Upper lobe of right lung (tissue), 1 donor: Measurements from ENCODE around the gene RAB4B. TPM values are rescaled to one million over a fixed set of nuclear protein-coding genes. Genes with fewer than 3 reads are reported as not detected.

Experiments
- ATAC-seq: fragments of 200-7000 bp; cut with Tn5 transposase; one replicate; pipeline ENCODE4 v1.9.1; 2020; ENCODE audit warnings: mild to moderate bottlenecking, moderate library complexity
- DNase-seq: peaks from one replicate; pipeline ENCODE4 v3.0.0-alpha.2; 2020
- H3K27ac ChIP-seq: fragments of 200-600 bp; one replicate; pipeline ENCODE4 v1.8.0; 2022
- H3K27me3 ChIP-seq: fragments of 200-600 bp; one replicate; pipeline ENCODE4 v1.8.0; 2022; ENCODE audit warnings: mild to moderate bottlenecking
- H3K36me3 ChIP-seq: fragments of 200-600 bp; one replicate; pipeline ENCODE4 v1.8.0; 2022
- H3K4me1 ChIP-seq: fragments of 200-600 bp; one replicate; pipeline ENCODE4 v1.8.0; 2022
- H3K4me3 ChIP-seq: fragments of 200-600 bp; one replicate; pipeline ENCODE4 v1.8.0; 2022; ENCODE audit warnings: mild to moderate bottlenecking
- H3K9me3 ChIP-seq: fragments of 200-600 bp; one replicate; pipeline ENCODE4 v1.8.0; 2022
- intact Hi-C: fragments of 100-400 bp; cut with DNase I; formaldehyde crosslinking; loops from one replicate; pipeline ENCODE4 v1.11.0; 2022
- total RNA-seq: library from RNA; stranded (reverse); fragmentation: NEBNext Ultra II Directional; extraction: Animal tissue kit (Norgen Biotek cat#: 25700); gene quantifications from one replicate; pipeline ENCODE4 v1.2.1, GENCODE V29; 2021
- TF ChIP-seq, protein P1 (sequence below): fragments of 200-600 bp; IDR thresholded peaks from one replicate; pipeline ENCODE4 v1.8.0; 2022; ENCODE audit warnings: antibody characterized with exemption
- donor health status: DM: no; HTN: yes; CAD: no; lungs with severe emphysema.

The RAB4B gene
- total RNA-seq, 1 donor from 2014 or later: 45.4 TPM

GRCh38 chr19:40737102-40737644, 40.9 kb upstream of the RAB4B start:
- H3K36me3 ChIP-seq: peaks cover 84% of the 10 kb centered on the region
- no peak overlapping the region for H3K4me3 ChIP-seq
- DNase-seq (peak; percentile 64), ATAC-seq (no peak)
- H3K27me3 ChIP-seq: no peaks in the 10 kb centered on the region
- H3K27ac ChIP-seq: no peak overlapping the region
- intact Hi-C loops: no loop called here
- no peaks in the 10 kb centered on the region for H3K9me3 ChIP-seq
- peaks cover 5% of the 10 kb centered on the region for H3K4me1 ChIP-seq
- TF ChIP-seq, protein P1, sequence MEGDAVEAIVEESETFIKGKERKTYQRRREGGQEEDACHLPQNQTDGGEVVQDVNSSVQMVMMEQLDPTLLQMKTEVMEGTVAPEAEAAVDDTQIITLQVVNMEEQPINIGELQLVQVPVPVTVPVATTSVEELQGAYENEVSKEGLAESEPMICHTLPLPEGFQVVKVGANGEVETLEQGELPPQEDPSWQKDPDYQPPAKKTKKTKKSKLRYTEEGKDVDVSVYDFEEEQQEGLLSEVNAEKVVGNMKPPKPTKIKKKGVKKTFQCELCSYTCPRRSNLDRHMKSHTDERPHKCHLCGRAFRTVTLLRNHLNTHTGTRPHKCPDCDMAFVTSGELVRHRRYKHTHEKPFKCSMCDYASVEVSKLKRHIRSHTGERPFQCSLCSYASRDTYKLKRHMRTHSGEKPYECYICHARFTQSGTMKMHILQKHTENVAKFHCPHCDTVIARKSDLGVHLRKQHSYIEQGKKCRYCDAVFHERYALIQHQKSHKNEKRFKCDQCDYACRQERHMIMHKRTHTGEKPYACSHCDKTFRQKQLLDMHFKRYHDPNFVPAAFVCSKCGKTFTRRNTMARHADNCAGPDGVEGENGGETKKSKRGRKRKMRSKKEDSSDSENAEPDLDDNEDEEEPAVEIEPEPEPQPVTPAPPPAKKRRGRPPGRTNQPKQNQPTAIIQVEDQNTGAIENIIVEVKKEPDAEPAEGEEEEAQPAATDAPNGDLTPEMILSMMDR: no peak

DNA sequence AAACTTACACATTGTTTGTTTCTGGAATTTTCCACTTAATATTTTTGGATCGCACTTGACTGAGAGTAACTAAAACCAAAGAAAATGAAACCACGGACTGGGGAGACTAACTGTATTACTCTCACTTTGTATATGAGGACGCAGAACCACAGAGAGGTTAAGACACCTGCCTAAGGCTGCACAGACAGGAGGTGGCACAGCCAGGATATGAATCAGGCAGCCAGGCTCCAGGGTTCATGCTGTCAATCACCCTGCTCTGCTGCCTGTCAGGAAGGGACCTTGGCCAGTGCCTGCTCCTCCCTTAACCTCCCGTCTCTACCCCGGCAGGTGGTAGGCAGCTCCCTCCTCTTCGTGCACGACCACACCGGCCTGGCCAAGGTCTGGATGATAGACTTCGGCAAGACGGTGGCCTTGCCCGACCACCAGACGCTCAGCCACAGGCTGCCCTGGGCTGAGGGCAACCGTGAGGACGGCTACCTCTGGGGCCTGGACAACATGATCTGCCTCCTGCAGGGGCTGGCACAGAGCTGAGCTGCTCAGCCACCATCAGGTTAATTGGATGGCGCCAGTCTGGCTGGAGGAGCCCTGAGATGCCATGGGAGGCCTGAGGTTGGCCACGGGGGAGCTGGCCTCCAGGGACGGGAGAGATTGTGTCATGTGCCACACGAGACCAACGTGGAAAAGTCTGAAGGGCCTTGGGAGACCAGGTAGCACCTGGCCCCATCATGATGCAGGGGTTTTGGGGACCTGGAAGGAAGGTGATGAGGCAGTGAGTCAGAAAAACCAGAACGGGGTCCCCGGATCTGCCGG, 38.8 kb upstream of the RAB4B start:
- intact Hi-C loops: no loop called here
- H3K4me3 ChIP-seq: no peak overlapping the region

DNA sequence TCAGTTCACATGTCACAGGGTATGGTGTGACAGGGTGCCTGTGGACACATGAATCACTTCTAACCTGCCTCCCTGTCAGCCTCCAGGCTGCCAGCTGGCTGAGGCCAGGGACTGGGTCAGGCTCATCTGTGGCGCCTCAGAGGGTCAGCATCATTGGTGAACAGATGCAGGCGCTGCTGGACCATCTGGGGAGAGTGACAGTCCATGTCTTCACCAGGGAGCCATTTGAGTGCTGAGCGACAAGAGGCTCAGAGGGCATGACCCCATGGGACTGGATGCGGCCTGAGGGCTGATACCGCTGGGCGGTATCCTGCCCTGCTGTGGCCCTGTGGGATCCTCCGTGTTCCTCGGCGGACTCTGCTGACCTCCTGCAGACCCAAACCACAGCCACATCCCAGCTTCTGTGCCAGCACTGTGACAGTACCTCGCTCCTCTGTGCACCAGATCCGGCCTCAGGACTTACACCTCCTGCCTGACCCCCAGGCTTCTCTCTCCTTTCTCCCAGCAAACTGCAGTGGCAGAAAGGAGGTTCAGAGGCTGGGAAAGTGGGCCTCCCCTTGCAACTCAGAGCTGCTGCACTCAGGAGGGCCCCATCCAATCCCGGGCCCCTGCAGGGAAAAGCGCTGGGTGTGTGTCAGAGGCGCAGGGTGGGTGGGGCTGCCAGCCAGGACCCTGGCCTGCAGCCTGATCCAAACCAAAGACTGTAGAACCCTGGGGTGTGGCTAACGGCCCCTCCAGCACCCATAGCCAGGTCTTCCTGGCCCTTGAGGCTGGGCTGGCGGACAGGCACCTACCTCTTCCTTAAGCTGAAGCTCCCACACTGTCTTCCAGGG, 38.0 kb upstream of the RAB4B start:
- no peak overlapping the region for H3K4me3 ChIP-seq

More for the DNA sequence above, 38.8 kb upstream of the RAB4B start:
- DNase-seq (peak; percentile 60), ATAC-seq (no peak)
- Histone ChIP-seq H3K27ac (peak overlapping the region; percentile 6), H3K4me1 (peaks cover 5% of the 10 kb centered on the region), H3K27me3 (no peaks in the 10 kb centered on the region), H3K36me3 (peaks cover 63% of the 10 kb centered on the region), H3K9me3 (no peaks in the 10 kb centered on the region)
- TF ChIP-seq, protein P1: no peak

DNA sequence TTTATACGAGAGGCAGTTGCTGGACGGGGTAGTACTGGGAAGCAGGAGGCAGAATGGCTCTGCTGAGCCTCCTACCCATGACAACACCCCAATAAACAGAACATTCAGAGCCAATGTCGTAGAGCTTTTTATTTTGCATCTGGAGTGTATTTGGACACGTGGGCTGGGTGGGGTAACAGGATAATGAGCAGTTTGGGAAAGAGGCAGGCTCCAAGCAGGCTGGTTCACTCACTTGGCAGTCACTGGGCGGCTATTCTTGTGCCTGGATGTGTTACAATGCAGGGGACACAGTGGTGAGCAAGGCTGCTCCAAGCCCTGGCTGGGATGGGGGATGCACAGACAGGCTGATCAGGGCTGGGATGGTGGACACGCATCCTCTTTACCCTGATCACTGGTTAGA, 37.3 kb upstream of the RAB4B start:
- ATAC-seq (no peak), DNase-seq (peak; percentile 61)
- TF ChIP-seq, protein P1: no peak
- Histone ChIP-seq H3K27ac (peak overlapping the region; percentile 79), H3K36me3 (peaks cover 48% of the 10 kb centered on the region), H3K4me3 (no peak overlapping the region), H3K4me1 (peaks cover 18% of the 10 kb centered on the region), H3K9me3 (no peaks in the 10 kb centered on the region), H3K27me3 (no peaks in the 10 kb centered on the region)
- intact Hi-C loops: no loop called here

More for the DNA sequence above, 38.0 kb upstream of the RAB4B start:
- peaks cover 11% of the 10 kb centered on the region for H3K4me1 ChIP-seq
- peak; percentile 59 for DNase-seq
- TF ChIP-seq, protein P1: no peak
- no peaks in the 10 kb centered on the region for H3K9me3 ChIP-seq
- ATAC-seq: no peak
- no peaks in the 10 kb centered on the region for H3K27me3 ChIP-seq
- peak overlapping the region; percentile 79 for H3K27ac ChIP-seq
- peaks cover 54% of the 10 kb centered on the region for H3K36me3 ChIP-seq
- intact Hi-C loops: no loop called here

DNA sequence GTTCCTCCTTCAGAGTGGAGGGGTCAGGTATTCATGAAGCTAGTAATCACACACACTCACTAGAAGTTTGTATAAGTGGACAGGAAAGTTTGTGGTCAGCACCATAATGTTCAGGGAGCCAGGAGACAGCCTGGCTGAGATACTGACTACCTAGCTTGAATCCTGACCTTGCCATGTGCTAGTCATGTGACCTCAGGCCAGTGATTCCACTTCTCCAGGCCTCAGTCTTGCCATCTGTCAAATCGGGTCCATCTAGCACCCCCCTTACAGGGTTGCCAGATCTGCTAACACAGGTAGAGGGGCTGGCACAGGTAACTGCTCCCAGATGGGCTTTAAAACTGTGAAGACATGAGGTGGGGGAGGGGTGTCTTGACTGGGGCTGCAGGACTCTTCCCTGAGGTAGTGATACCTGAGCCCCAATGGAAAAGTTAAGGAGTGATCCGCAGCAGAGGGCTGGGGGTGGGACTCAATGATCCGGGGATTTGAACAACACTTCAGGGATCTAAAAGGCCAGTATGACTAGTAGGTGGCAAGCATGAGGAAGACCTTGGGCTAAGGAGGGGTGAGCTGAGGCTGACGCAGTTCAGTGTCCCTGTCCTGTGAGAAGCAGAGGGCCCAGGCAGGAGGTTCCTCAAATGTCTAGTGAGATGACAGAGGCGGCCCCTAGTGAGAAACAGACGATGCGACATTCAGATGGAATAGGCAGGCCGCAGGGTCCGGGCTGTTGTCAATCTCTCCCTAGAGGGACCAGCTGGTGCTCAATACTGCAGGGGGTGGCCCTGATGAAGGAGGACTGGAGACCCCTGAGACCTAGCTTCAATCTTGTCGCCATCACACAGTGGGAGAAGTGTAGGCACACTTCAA, 36.3 kb upstream of the RAB4B start:
- peaks cover 38% of the 10 kb centered on the region for H3K36me3 ChIP-seq
- H3K9me3 ChIP-seq: no peaks in the 10 kb centered on the region
- H3K27ac ChIP-seq: peak overlapping the region; percentile 79
- TF ChIP-seq, protein P1: no peak
- DNase-seq (no peak), ATAC-seq (no peak)
- peaks cover 21% of the 10 kb centered on the region for H3K4me1 ChIP-seq
- H3K27me3 ChIP-seq: no peaks in the 10 kb centered on the region
- intact Hi-C loops: no loop called here
- H3K4me3 ChIP-seq: no peak overlapping the region
